WI38 (cell line): ENCODE measurements around the gene SOX18.

ENCODE experiments used
- H3K4me3 ChIP-seq: 2 replicates; pipeline ENCODE4 v1.5.1; 2011; ENCODE audit warnings: low read depth, mild to moderate bottlenecking, control low read depth, low read length
- TF ChIP-seq, protein P1 (sequence below): IDR thresholded peaks from 2 replicates; pipeline ENCODE4 v1.5.1; 2012; ENCODE audit warnings: low read depth, mild to moderate bottlenecking, control low read depth, low read length

SOX18 gene

GRCh38 chr20:64053841-64054661 is 4.6 kb upstream of the SOX18 start:
- TF ChIP-seq, protein P1, sequence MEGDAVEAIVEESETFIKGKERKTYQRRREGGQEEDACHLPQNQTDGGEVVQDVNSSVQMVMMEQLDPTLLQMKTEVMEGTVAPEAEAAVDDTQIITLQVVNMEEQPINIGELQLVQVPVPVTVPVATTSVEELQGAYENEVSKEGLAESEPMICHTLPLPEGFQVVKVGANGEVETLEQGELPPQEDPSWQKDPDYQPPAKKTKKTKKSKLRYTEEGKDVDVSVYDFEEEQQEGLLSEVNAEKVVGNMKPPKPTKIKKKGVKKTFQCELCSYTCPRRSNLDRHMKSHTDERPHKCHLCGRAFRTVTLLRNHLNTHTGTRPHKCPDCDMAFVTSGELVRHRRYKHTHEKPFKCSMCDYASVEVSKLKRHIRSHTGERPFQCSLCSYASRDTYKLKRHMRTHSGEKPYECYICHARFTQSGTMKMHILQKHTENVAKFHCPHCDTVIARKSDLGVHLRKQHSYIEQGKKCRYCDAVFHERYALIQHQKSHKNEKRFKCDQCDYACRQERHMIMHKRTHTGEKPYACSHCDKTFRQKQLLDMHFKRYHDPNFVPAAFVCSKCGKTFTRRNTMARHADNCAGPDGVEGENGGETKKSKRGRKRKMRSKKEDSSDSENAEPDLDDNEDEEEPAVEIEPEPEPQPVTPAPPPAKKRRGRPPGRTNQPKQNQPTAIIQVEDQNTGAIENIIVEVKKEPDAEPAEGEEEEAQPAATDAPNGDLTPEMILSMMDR = no peak
- H3K4me3 ChIP-seq = no peak overlapping the region

GRCh38 chr20:64052987-64053840 is 3.8 kb upstream of the SOX18 start:
- no peak overlapping the region for H3K4me3 ChIP-seq
- TF ChIP-seq, protein P1 = no peak

DNA sequence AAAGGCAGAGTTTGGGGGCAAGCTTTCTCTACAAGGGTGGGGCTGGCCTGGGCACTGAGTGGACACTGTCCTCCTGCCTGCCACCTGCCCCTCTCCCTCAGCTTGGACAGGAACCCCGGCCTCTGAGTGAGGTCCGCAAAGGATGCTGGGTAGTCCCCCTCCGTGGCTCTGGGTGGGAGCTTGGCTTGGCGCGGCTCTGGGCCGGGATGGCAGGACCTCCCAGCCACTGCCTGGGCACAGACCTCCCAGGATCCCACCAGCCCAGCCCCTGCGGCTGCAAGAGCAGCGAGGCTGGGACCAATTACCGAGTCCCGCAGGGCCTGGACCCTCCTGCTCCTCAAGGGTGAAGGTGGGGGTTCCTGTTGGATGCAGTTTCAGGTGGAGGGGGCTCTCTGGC is 2.9 kb upstream of the SOX18 start:
- H3K4me3 ChIP-seq = no peak overlapping the region

GRCh38 chr20:64051561-64052325 is 2.3 kb upstream of the SOX18 start:
- TF ChIP-seq, protein P1 = no peak
- H3K4me3 ChIP-seq = no peak overlapping the region

More for the DNA sequence above, 2.9 kb upstream of the SOX18 start:
- TF ChIP-seq, protein P1 = no peak

DNA sequence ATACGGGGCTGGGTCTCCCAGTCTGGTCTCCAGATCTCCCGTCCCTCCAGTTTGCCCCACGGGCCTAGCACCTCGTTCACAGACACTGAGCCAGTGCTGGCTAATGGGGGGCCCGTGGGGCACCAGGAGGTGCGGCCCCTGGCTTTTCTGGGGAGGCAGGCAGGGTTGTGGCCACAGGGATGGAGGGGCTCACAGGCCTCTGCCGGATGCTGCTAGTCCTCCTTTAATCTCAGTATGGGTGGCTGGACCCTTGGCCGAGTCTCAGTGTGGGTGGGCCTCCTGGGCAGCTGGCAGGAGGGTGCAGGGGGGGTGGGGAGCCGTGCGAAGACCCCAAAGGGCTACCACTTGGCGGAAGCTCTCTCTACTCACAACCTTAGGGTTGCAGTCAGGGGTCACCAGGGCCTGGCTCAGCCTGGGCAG is 1.6 kb upstream of the SOX18 start:
- no peak overlapping the region for H3K4me3 ChIP-seq
- TF ChIP-seq, protein P1 = no peak

GRCh38 chr20:64050261-64051032 is 1.0 kb upstream of the SOX18 start:
- H3K4me3 ChIP-seq = no peak overlapping the region
- TF ChIP-seq, protein P1 = no peak
